Measurements from ENCODE around the gene USE1. TPM values are rescaled to one million over a fixed set of nuclear protein-coding genes. Genes with fewer than 3 reads are reported as not detected.
A peak's percentile ranks its signal among the peaks of the same experiment; 100 is the strongest.

USE1 gene
- total RNA-seq, 1 donor from 2014 or later = 19.8 TPM

GRCh38 chr19:17226002-17226933 lies 11.1 kb downstream of the USE1 start, which contains the start of gene OCEL1:
OCEL1 (plus strand) TSS chr19:17226226; CDS start chr19:17226248, 22 bp downstream.
- Histone ChIP-seq H3K36me3 (ENCODE audit: insufficient read depth, low read length) (peaks cover 3% of the 10 kb centered on the region), H3K27me3 (ENCODE audit: insufficient read depth, low read length) (no peaks in the 10 kb centered on the region), H3K79me2 (ENCODE audit: insufficient read depth, low read length) (no peaks in the 10 kb centered on the region), H3K9ac (ENCODE audit: low read length) (peak within 1 kb of the TSS; percentile 81), H3K9me3 (ENCODE audit: insufficient read depth, low read depth, low read length) (no peaks in the 10 kb centered on the region), H2AFZ (ENCODE audit: low read depth, low read length) (peak within 1 kb of the TSS; percentile 79), H3K4me1 (ENCODE audit: insufficient read depth, low read length) (peaks cover 4% of the 10 kb centered on the region), H3K4me2 (ENCODE audit: low read length) (peak within 1 kb of the TSS; percentile 90), H4K20me1 (ENCODE audit: insufficient read depth, low read length) (peaks cover 13% of the 10 kb centered on the region), H3K4me3 (ENCODE audit: insufficient read depth, low read depth, low read length) (peak within 1 kb of the TSS; percentile 72), H3K27ac (ENCODE audit: low read depth, low read length) (peak within 1 kb of the TSS; percentile 50)
- peak within 1 kb of the TSS; percentile 88 for H3K4me3 Mint-ChIP-seq (ENCODE audit: unreplicated experiment)
- TF ChIP-seq EZH2 (IDR thresholded peaks at IDR 0.05; ENCODE audit: insufficient read depth, low read length) (no peak), CTCF (IDR thresholded peaks at IDR 0.05; ENCODE audit: insufficient read depth, low read depth, low read length) (no peak)
- H3K36me3 Mint-ChIP-seq (ENCODE audit: low read depth, unreplicated experiment) = peaks cover 10% of the 10 kb centered on the region
- no peaks in the 10 kb centered on the region for H3K27me3 Mint-ChIP-seq (ENCODE audit: low read depth, unreplicated experiment)
- DNase-seq (ENCODE audit: low read depth) (peak; percentile 94), FAIRE-seq (peak; percentile 17)
- no peaks in the 10 kb centered on the region for H3K9me3 Mint-ChIP-seq (ENCODE audit: unreplicated experiment)
- no peaks in the 10 kb centered on the region for H3K4me1 Mint-ChIP-seq (ENCODE audit: low read depth, unreplicated experiment)
- peak within 1 kb of the TSS; percentile 89 for H3K27ac Mint-ChIP-seq (ENCODE audit: unreplicated experiment)

GRCh38 chr19:17227798-17228367 lies 12.7 kb downstream of the USE1 start:
- peaks cover under 1% of the 10 kb centered on the region for H3K79me2 ChIP-seq (ENCODE audit: insufficient read depth, low read length)
- no peak for DNase-seq (ENCODE audit: low read depth)
- no peak overlapping the region for H3K27ac ChIP-seq (ENCODE audit: low read depth, low read length)
- no peaks in the 10 kb centered on the region for H3K27me3 ChIP-seq (ENCODE audit: insufficient read depth, low read length)
- H3K4me2 ChIP-seq (ENCODE audit: low read length) = no peak overlapping the region
- TF ChIP-seq CTCF (IDR thresholded peaks at IDR 0.05; ENCODE audit: insufficient read depth, low read depth, low read length) (no peak), EZH2 (IDR thresholded peaks at IDR 0.05; ENCODE audit: insufficient read depth, low read length) (no peak)
- no peak overlapping the region for H3K4me3 ChIP-seq (ENCODE audit: insufficient read depth, low read depth, low read length)
- H3K9ac ChIP-seq (ENCODE audit: low read length) = no peak overlapping the region
- no peak overlapping the region for H2AFZ ChIP-seq (ENCODE audit: low read depth, low read length)
- Mint-ChIP-seq H3K27me3 (ENCODE audit: low read depth, unreplicated experiment) (no peaks in the 10 kb centered on the region), H3K36me3 (ENCODE audit: low read depth, unreplicated experiment) (peaks cover 10% of the 10 kb centered on the region), H3K4me1 (ENCODE audit: low read depth, unreplicated experiment) (no peaks in the 10 kb centered on the region), H3K9me3 (ENCODE audit: unreplicated experiment) (no peaks in the 10 kb centered on the region), H3K27ac (ENCODE audit: unreplicated experiment) (no peak overlapping the region), H3K4me3 (ENCODE audit: unreplicated experiment) (peak overlapping the region; percentile 60)
- no peaks in the 10 kb centered on the region for H3K9me3 ChIP-seq (ENCODE audit: insufficient read depth, low read depth, low read length)
- FAIRE-seq = no peak
- H3K36me3 ChIP-seq (ENCODE audit: insufficient read depth, low read length) = peaks cover 10% of the 10 kb centered on the region
- H3K4me1 ChIP-seq (ENCODE audit: insufficient read depth, low read length) = peaks cover 4% of the 10 kb centered on the region
- peaks cover 21% of the 10 kb centered on the region for H4K20me1 ChIP-seq (ENCODE audit: insufficient read depth, low read length)
